SU-DHL-6 (cell line): ENCODE measurements around the gene DDX28.
A peak's percentile ranks its signal among the peaks of the same experiment; 100 is the strongest.
"Not testable (repeated sequence)": the region's sequence is repeated elsewhere in the genome, so short reads cannot be mapped to it uniquely, and the experiment has no call there.

Source experiments
- H2AFZ ChIP-seq: fragments of 200-600 bp; sonication (generic); 2 replicates; pipeline ENCODE4 v1.6.1; 2014; ENCODE audit warnings: low read depth, mild to moderate bottlenecking, moderate library complexity, mixed read lengths, antibody characterized with exemption, low read length; ENCODE audit not compliant: severe bottlenecking
- H3F3A ChIP-seq: fragments of 200-600 bp; shearing (Covaris generic); 2 replicates; pipeline ENCODE4 v1.6.0; 2016; ENCODE audit warnings: antibody characterized with exemption, mild to moderate bottlenecking; ENCODE audit not compliant: insufficient read depth
- H3K27ac ChIP-seq: fragments of 200-600 bp; sonication (generic); 2 replicates; pipeline ENCODE4 v1.5.1; 2016; ENCODE audit warnings: low read depth, mild to moderate bottlenecking, low read length, moderate library complexity, mixed read lengths
- H3K27me3 ChIP-seq: fragments of 200-600 bp; sonication (generic), shearing (Covaris generic); 2 replicates; pipeline ENCODE4 v1.6.0; 2014; ENCODE audit warnings: mild to moderate bottlenecking, low read length
- H3K36me3 ChIP-seq: fragments of 200-600 bp; sonication (generic); 2 replicates; pipeline ENCODE4 v1.6.1; 2014; ENCODE audit warnings: mild to moderate bottlenecking, low read length, mixed read lengths
- H3K4me2 ChIP-seq: fragments of 300-600, 200-600 bp; shearing (Covaris generic), sonication (generic); 2 replicates; pipeline ENCODE4 v1.6.0; 2014; ENCODE audit warnings: low read length, low read depth, mild to moderate bottlenecking; ENCODE audit not compliant: poor library complexity, severe bottlenecking
- H3K4me3 ChIP-seq: fragments of 200-600 bp; sonication (generic); 2 replicates; pipeline ENCODE4 v1.5.1; 2014; ENCODE audit warnings: antibody characterized with exemption, low read length, mild to moderate bottlenecking, mixed read lengths; ENCODE audit not compliant: insufficient read depth, poor library complexity, severe bottlenecking
- H3K79me2 ChIP-seq: fragments of 200-600 bp; sonication (generic); 2 replicates; pipeline ENCODE4 v1.6.1; 2014; ENCODE audit warnings: mild to moderate bottlenecking, low read length, moderate library complexity; ENCODE audit not compliant: insufficient read depth
- H3K9ac ChIP-seq: fragments of 200-600 bp; sonication (generic); 2 replicates; pipeline ENCODE4 v1.7.0; 2014; ENCODE audit warnings: mild to moderate bottlenecking, low read length
- H3K9me2 ChIP-seq: fragments of 200-600 bp; sonication (generic); replicated peaks from 2 replicates; pipeline ENCODE4 v1.6.1; 2014; ENCODE audit warnings: low read length; ENCODE audit not compliant: insufficient read depth
- H3K9me3 ChIP-seq: fragments of 200-600 bp; sonication (generic); 2 replicates; pipeline ENCODE4 v1.6.1; 2014; ENCODE audit warnings: low read length, mixed read lengths; ENCODE audit not compliant: insufficient read depth
- H4K20me1 ChIP-seq: fragments of 200-600 bp; sonication (generic); 2 replicates; pipeline ENCODE4 v1.6.1; 2014; ENCODE audit warnings: low read depth, mild to moderate bottlenecking, antibody characterized with exemption, low read length, moderate library complexity, mixed read lengths
- CTCF ChIP-seq: fragments of 200-600 bp; sonication (generic); IDR thresholded peaks from one replicate; pipeline ENCODE4 v1.5.1; 2017; ENCODE audit warnings: antibody characterized with exemption, mild to moderate bottlenecking, low read length, moderate library complexity; ENCODE audit not compliant: insufficient read depth, poor library complexity, severe bottlenecking
- EZH2phosphoT487 ChIP-seq: fragments of 200-600 bp; sonication (generic), shearing (Covaris generic); conservative IDR thresholded peaks from 2 replicates; pipeline ENCODE4 v1.6.1; 2018; ENCODE audit warnings: mild to moderate bottlenecking, antibody characterized with exemption, low read length, moderate library complexity, mixed read lengths

The DDX28 gene

GRCh38 chr16:67995423-67995822 is 27.6 kb downstream of the DDX28 start:
- Histone ChIP-seq H3K27ac (no peak overlapping the region), H3K9me2 (no peaks in the 10 kb centered on the region), H3K9ac (no peak overlapping the region), H3K9me3 (no peaks in the 10 kb centered on the region), H3F3A (no peaks in the 10 kb centered on the region), H3K36me3 (no peaks in the 10 kb centered on the region), H3K79me2 (no peaks in the 10 kb centered on the region), H4K20me1 (no peaks in the 10 kb centered on the region), H3K4me3 (no peak overlapping the region), H2AFZ (no peak overlapping the region), H3K27me3 (no peaks in the 10 kb centered on the region), H3K4me2 (no peak overlapping the region)
- no peak for TF ChIP-seq CTCF
- no peak for TF ChIP-seq EZH2phosphoT487

- H2AFZ ChIP-seq, H3K4me2 ChIP-seq, H3K4me3 ChIP-seq, H3K27ac ChIP-seq, H4K20me1 ChIP-seq, H3K9ac ChIP-seq, H3K9me2 ChIP-seq, H3K9me3 ChIP-seq, H3K27me3 ChIP-seq, H3K36me3 ChIP-seq, H3K79me2 ChIP-seq, H3F3A ChIP-seq: not testable (repeated sequence)
Measured at GRCh38 chr16:67994040-67994408, 29.0 kb downstream of the DDX28 start.

- no peak overlapping the region for H3K27ac ChIP-seq
- no peaks in the 10 kb centered on the region for H3K36me3 ChIP-seq
- peak overlapping the region; percentile 22; the same call in 1 of the 2 replicates for H3K9ac ChIP-seq
- no peaks in the 10 kb centered on the region for H3K9me2 ChIP-seq
- H3K4me2 ChIP-seq, result peak overlapping the region; percentile 35
- TF ChIP-seq EZH2phosphoT487 (no peak), CTCF (peak; percentile 90)
- no peaks in the 10 kb centered on the region for H3F3A ChIP-seq
- H3K9me3 ChIP-seq, result no peaks in the 10 kb centered on the region
- H4K20me1 ChIP-seq, result no peaks in the 10 kb centered on the region
- H3K4me3 ChIP-seq, result no peak overlapping the region
- no peaks in the 10 kb centered on the region for H3K27me3 ChIP-seq
- peak overlapping the region; percentile 80 for H2AFZ ChIP-seq
- no peaks in the 10 kb centered on the region for H3K79me2 ChIP-seq
Measured at GRCh38 chr16:67993207-67994039, 29.6 kb downstream of the DDX28 start.

- Histone ChIP-seq H3K9ac (no peak overlapping the region), H3K79me2 (no peaks in the 10 kb centered on the region)
Measured at GRCh38 chr16:67992661-67993206, 30.3 kb downstream of the DDX28 start.

More at GRCh38 chr16:67992661-67993206, 30.3 kb downstream of the DDX28 start:
- Histone ChIP-seq H3K9me3 (no peaks in the 10 kb centered on the region), H2AFZ (peak overlapping the region; percentile 80), H3F3A (no peaks in the 10 kb centered on the region), H3K4me2 (peak overlapping the region; percentile 35), H4K20me1 (no peaks in the 10 kb centered on the region), H3K9me2 (no peaks in the 10 kb centered on the region), H3K36me3 (no peaks in the 10 kb centered on the region), H3K4me3 (no peak overlapping the region), H3K27me3 (no peaks in the 10 kb centered on the region), H3K27ac (no peak overlapping the region)
- TF ChIP-seq CTCF, result no peak
- TF ChIP-seq EZH2phosphoT487, result no peak
